Natural killer cell (primary cell): ENCODE data around the gene PIK3C3. TPM values are rescaled to one million over a fixed set of nuclear protein-coding genes. Genes with fewer than 3 reads are reported as not detected.
A peak's percentile ranks its signal among the peaks of the same experiment; 100 is the strongest.

Source experiments
- ATAC-seq, 3 donors: fragments of 150-1000 bp in 2 of 3; fragments of 200-7000 bp in 1 of 3; cut with Tn5 transposase; 1 replicate in 1 of 3; 2 replicates in 2 of 3; pipeline ENCODE4 v1.10.0; 2021; ENCODE audit warnings: mild to moderate bottlenecking in 2 of 3, moderate library complexity in 2 of 3
- DNase-seq, 2 donors: peaks; one replicate each; pipeline versions ENCODE4 v3.0.0 to v3.0.0-alpha.2; 2013 to 2021; ENCODE audit warnings: mixed read lengths in 1 of 2
- H3K27ac ChIP-seq: one replicate; pipeline ENCODE4 v1.5.1; 2013; ENCODE audit warnings: mild to moderate bottlenecking, low read length
- H3K27me3 ChIP-seq: one replicate; pipeline ENCODE4 v1.6.1; 2013; ENCODE audit warnings: low read length; ENCODE audit not compliant: control insufficient read depth, insufficient read depth
- H3K36me3 ChIP-seq: one replicate; pipeline ENCODE4 v1.6.1; 2013; ENCODE audit warnings: low read length; ENCODE audit not compliant: control insufficient read depth, insufficient read depth
- H3K4me1 ChIP-seq: one replicate; pipeline ENCODE4 v1.6.1; 2013; ENCODE audit warnings: low read length; ENCODE audit not compliant: control insufficient read depth, insufficient read depth
- H3K4me3 ChIP-seq: one replicate; pipeline ENCODE4 v1.5.1; 2013; ENCODE audit warnings: low read length
- H3K9me3 ChIP-seq: one replicate; pipeline ENCODE4 v1.6.1; 2013; ENCODE audit warnings: low read length; ENCODE audit not compliant: control insufficient read depth, insufficient read depth
- H3K27ac Mint-ChIP-seq, 2 donors: one replicate each; pipeline ENCODE4 v1.8.0; 2022; ENCODE audit warnings: mild to moderate bottlenecking in 2 of 2, mixed read lengths in 2 of 2, moderate library complexity in 1 of 2
- H3K27me3 Mint-ChIP-seq, 2 donors: one replicate each; pipeline ENCODE4 v1.8.0; 2022; ENCODE audit warnings: low read depth in 2 of 2, mixed read lengths in 2 of 2
- H3K36me3 Mint-ChIP-seq: one replicate; pipeline ENCODE4 v1.8.0; 2022; ENCODE audit warnings: mixed read lengths
- H3K4me1 Mint-ChIP-seq, 2 donors: one replicate each; pipeline ENCODE4 v1.8.0; 2022; ENCODE audit warnings: mixed read lengths in 2 of 2
- H3K4me3 Mint-ChIP-seq: one replicate; pipeline ENCODE4 v1.8.0; 2022; ENCODE audit warnings: mild to moderate bottlenecking, moderate library complexity, mixed read lengths
- H3K9me3 Mint-ChIP-seq, 2 donors: one replicate each; pipeline ENCODE4 v1.8.0; 2022; ENCODE audit warnings: mixed read lengths in 2 of 2
- CTCF ChIP-seq: fragments of 200-600 bp; IDR thresholded peaks from one replicate; pipeline ENCODE4 v1.8.0; 2022; ENCODE audit warnings: antibody characterized with exemption
- WGBS: methylation state at CpG from one replicate; pipeline ENCODE4 v1.1.7; 2013; ENCODE audit warnings: missing lambda C conversion rate; ENCODE audit not compliant: insufficient coverage; 5-methylcytosine and 5-hydroxymethylcytosine counted together
- intact Hi-C: fragments of 100-400 bp; cut with micrococcal nuclease; formaldehyde crosslinking; loops from one replicate; pipeline ENCODE4 v1.14.2; 2022
- total RNA-seq, 4 donors: library from RNA; stranded (reverse); fragments of 120-200 nt in 1 of 4; gene quantifications; one replicate each; pipeline versions ENCODE4 v1.2.3 to v1.2.4, GENCODE V29; 2013 to 2022

The PIK3C3 gene
- total RNA-seq, 3 donors from 2014 or later (not counting 1 experiment from before 2014, with no cell fraction given), result 49.6 to 85.4 (median 67.3) TPM

- H3K36me3 Mint-ChIP-seq, result peaks cover 8% of the 10 kb centered on the region
Measured at GRCh38 chr18:41989508-41989907, 34.5 kb downstream of the PIK3C3 start.

GRCh38 chr18:41992066-41992465 is 37.0 kb downstream of the PIK3C3 start:
- no peaks in the 10 kb centered on the region for H3K9me3 ChIP-seq
- H3K4me3 Mint-ChIP-seq, result no peak overlapping the region
- H3K27me3 Mint-ChIP-seq, result no peaks in the 10 kb centered on the region
- no peaks in the 10 kb centered on the region for H3K9me3 Mint-ChIP-seq
- H3K36me3 Mint-ChIP-seq, result peaks cover 13% of the 10 kb centered on the region
- ATAC-seq, result peak in 1 of 3 donors; percentile 29
- no peak for DNase-seq
- H3K27ac ChIP-seq, result no peak overlapping the region
- H3K4me1 ChIP-seq, result no peaks in the 10 kb centered on the region
- no peaks in the 10 kb centered on the region for H3K27me3 ChIP-seq
- peaks cover 10 to 17% of the 10 kb centered on the region in 2 donors for H3K4me1 Mint-ChIP-seq
- H3K4me3 ChIP-seq, result no peak overlapping the region
- H3K36me3 ChIP-seq, result peaks cover 63% of the 10 kb centered on the region
- no peak for TF ChIP-seq CTCF
- intact Hi-C loops, result no loop called here
- peak overlapping the region; percentile 22 to 62 for H3K27ac Mint-ChIP-seq
- WGBS, result 41% methylated on average over 2 of the region's 2 CpGs

More at GRCh38 chr18:41989508-41989907, 34.5 kb downstream of the PIK3C3 start:
- Mint-ChIP-seq H3K27ac (no peak overlapping the region), H3K4me3 (no peak overlapping the region), H3K4me1 (peaks cover 17% of the 10 kb centered on the region in 2 donors), H3K9me3 (no peaks in the 10 kb centered on the region), H3K27me3 (no peaks in the 10 kb centered on the region)
- DNase-seq (no peak), ATAC-seq (no peak)
- H3K27ac ChIP-seq, result no peak overlapping the region
- WGBS, result 100% methylated on average over 2 of the region's 5 CpGs
- no peaks in the 10 kb centered on the region for H3K9me3 ChIP-seq
- no peak overlapping the region for H3K4me3 ChIP-seq
- no peak for TF ChIP-seq CTCF
- peaks cover 51% of the 10 kb centered on the region for H3K36me3 ChIP-seq
- H3K27me3 ChIP-seq, result no peaks in the 10 kb centered on the region
- intact Hi-C loops, result no loop called here
- no peaks in the 10 kb centered on the region for H3K4me1 ChIP-seq

GRCh38 chr18:41992703-41993102 is 37.7 kb downstream of the PIK3C3 start:
- Mint-ChIP-seq H3K9me3 (no peaks in the 10 kb centered on the region), H3K4me1 (peaks cover 10 to 17% of the 10 kb centered on the region in 2 donors), H3K36me3 (peaks cover 15% of the 10 kb centered on the region), H3K27ac (peak overlapping the region in 1 of 2 donors; percentile 22), H3K27me3 (no peaks in the 10 kb centered on the region), H3K4me3 (no peak overlapping the region)
- no peak for TF ChIP-seq CTCF
- H3K27me3 ChIP-seq, result no peaks in the 10 kb centered on the region
- peaks cover 69% of the 10 kb centered on the region for H3K36me3 ChIP-seq
- H3K4me3 ChIP-seq, result no peak overlapping the region
- DNase-seq (no peak), ATAC-seq (no peak)
- H3K27ac ChIP-seq, result no peak overlapping the region
- no CpG with 5 or more reads among the region's 4 CpGs for WGBS
- H3K9me3 ChIP-seq, result no peaks in the 10 kb centered on the region
- intact Hi-C loops, result no loop called here
- no peaks in the 10 kb centered on the region for H3K4me1 ChIP-seq

- H3K4me3 ChIP-seq, result no peak overlapping the region
- no peak for ATAC-seq
- H3K27me3 Mint-ChIP-seq, result no peaks in the 10 kb centered on the region
- no CpG with 5 or more reads among the region's 2 CpGs for WGBS
- no peaks in the 10 kb centered on the region for H3K27me3 ChIP-seq
- H3K36me3 ChIP-seq, result peaks cover 70% of the 10 kb centered on the region
- no peaks in the 10 kb centered on the region for H3K9me3 Mint-ChIP-seq
- peaks cover 15% of the 10 kb centered on the region for H3K36me3 Mint-ChIP-seq
- no peak overlapping the region for H3K27ac Mint-ChIP-seq
- no peak for TF ChIP-seq CTCF
- no peak for DNase-seq
- no peak overlapping the region for H3K27ac ChIP-seq
- no peak overlapping the region for H3K4me3 Mint-ChIP-seq
- intact Hi-C loops, result no loop called here
- no peaks in the 10 kb centered on the region for H3K4me1 ChIP-seq
- no peaks in the 10 kb centered on the region for H3K9me3 ChIP-seq
- H3K4me1 Mint-ChIP-seq, result peaks cover 10 to 17% of the 10 kb centered on the region in 2 donors
Measured at GRCh38 chr18:41993151-41993550, 38.1 kb downstream of the PIK3C3 start.
